Progenitor cell of endocrine pancreas (in vitro differentiated cells): Measurements from ENCODE around the gene MED6. TPM values are rescaled to one million over a fixed set of nuclear protein-coding genes. Genes with fewer than 3 reads are reported as not detected.

Experiments used
- DNase-seq: peaks from one replicate; pipeline ENCODE4 v3.0.0; 2021; ENCODE audit warnings: low spot score; ENCODE audit not compliant: unreplicated experiment
- H3K27ac Mint-ChIP-seq: 2 replicates; pipeline ENCODE4 v1.8.0; 2021; ENCODE audit warnings: mild to moderate bottlenecking, moderate library complexity, mixed read lengths
- H3K27me3 Mint-ChIP-seq: 2 replicates; pipeline ENCODE4 v1.8.0; 2021; ENCODE audit warnings: mixed read lengths
- H3K36me3 Mint-ChIP-seq: 2 replicates; pipeline ENCODE4 v1.8.0; 2022; ENCODE audit warnings: mixed read lengths; ENCODE audit not compliant: insufficient read depth
- H3K4me1 Mint-ChIP-seq: 2 replicates; pipeline ENCODE4 v1.8.0; 2021; ENCODE audit warnings: low read depth, mixed read lengths
- H3K4me3 Mint-ChIP-seq: 2 replicates; pipeline ENCODE4 v1.8.0; 2021; ENCODE audit warnings: low read depth, mild to moderate bottlenecking, moderate library complexity, mixed read lengths
- H3K9me3 Mint-ChIP-seq: 2 replicates; pipeline ENCODE4 v1.8.0; 2021; ENCODE audit warnings: low read depth, mixed read lengths
- total RNA-seq: library from RNA; stranded (reverse); gene quantifications from 2 replicates; pipeline ENCODE4 v1.2.1, GENCODE V29; 2021
- TF ChIP-seq, protein P1 (sequence below): fragments of 200-600 bp; sonication (generic); IDR thresholded peaks from one replicate; pipeline ENCODE4 v1.5.0; 2021; ENCODE audit warnings: antibody characterized with exemption, mild to moderate bottlenecking; ENCODE audit not compliant: unreplicated experiment

Gene MED6
- total RNA-seq, 1 donor from 2014 or later, result 47.1 TPM

DNA sequence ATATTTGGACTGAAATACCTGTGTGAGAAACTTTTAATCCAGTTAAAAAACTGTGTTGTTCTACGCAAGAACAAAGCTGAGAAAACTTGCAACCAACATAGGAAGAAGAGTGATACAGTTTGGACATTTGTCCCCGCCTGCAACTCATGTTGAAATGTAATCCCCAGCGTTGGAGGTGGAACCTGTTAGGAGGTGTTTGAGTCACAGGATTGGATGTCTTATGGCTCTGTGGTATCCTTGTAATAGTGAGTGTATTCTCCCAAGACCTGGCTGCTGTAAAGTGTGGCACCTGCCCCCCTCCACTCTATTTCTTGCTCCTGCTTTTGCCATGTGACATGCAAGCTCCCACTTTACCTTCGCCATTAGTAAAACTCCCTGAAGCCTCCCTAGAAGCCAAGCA, 37.0 kb downstream of the MED6 start:
- TF ChIP-seq, protein P1, sequence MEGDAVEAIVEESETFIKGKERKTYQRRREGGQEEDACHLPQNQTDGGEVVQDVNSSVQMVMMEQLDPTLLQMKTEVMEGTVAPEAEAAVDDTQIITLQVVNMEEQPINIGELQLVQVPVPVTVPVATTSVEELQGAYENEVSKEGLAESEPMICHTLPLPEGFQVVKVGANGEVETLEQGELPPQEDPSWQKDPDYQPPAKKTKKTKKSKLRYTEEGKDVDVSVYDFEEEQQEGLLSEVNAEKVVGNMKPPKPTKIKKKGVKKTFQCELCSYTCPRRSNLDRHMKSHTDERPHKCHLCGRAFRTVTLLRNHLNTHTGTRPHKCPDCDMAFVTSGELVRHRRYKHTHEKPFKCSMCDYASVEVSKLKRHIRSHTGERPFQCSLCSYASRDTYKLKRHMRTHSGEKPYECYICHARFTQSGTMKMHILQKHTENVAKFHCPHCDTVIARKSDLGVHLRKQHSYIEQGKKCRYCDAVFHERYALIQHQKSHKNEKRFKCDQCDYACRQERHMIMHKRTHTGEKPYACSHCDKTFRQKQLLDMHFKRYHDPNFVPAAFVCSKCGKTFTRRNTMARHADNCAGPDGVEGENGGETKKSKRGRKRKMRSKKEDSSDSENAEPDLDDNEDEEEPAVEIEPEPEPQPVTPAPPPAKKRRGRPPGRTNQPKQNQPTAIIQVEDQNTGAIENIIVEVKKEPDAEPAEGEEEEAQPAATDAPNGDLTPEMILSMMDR, result no peak
- H3K27me3 Mint-ChIP-seq, result no peaks in the 10 kb centered on the region
- no peak overlapping the region for H3K27ac Mint-ChIP-seq
- H3K4me1 Mint-ChIP-seq, result peaks cover 1% of the 10 kb centered on the region
- no peak overlapping the region for H3K4me3 Mint-ChIP-seq
- H3K36me3 Mint-ChIP-seq, result peaks cover 58% of the 10 kb centered on the region
- DNase-seq, result no peak
- H3K9me3 Mint-ChIP-seq, result peaks cover 46% of the 10 kb centered on the region

DNA sequence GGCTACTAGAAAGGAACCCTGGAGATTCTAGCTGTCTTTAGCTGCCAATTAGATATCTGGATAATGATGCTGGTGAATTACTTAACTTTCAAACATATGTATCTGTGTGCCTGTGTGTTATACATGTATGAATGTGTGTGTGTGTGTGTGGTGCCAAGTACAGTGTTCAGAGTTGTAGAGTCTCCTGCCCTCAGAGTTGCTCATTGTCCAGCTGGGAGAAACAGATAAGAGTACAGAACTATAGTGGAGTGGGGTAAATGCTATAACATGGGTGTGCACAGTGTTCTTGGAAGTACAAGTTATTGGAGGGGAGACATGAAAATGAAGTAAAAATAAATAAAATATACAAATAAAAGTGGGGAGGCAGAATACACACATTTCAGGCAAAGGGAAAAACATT, 42.1 kb downstream of the MED6 start:
- peaks cover 21% of the 10 kb centered on the region for H3K9me3 Mint-ChIP-seq
- peaks cover 35% of the 10 kb centered on the region for H3K36me3 Mint-ChIP-seq
- TF ChIP-seq, protein P1, result no peak
- H3K4me3 Mint-ChIP-seq, result no peak overlapping the region
- H3K27ac Mint-ChIP-seq, result no peak overlapping the region
- no peaks in the 10 kb centered on the region for H3K27me3 Mint-ChIP-seq
- DNase-seq, result no peak
- no peaks in the 10 kb centered on the region for H3K4me1 Mint-ChIP-seq

DNA sequence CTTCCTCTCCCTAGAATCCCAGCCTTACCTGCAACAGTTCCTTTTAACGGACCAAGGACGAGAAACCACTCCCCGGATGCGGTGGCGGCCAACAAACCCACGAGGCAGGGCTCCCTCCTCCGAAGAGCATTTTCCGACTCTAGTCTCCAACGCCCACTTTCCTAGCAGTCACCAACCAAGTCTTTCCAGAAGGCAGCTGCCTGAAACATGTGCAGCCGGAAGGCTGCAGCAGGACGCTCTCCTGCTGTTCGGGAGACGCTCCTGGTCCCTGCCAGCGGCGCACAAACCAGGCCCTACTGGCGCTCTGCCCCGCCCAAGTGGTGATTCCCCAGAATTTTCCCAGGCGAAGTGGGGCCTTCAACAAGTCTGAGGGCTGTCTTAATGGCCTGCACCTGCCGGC, 44.6 kb downstream of the MED6 start:
- DNase-seq, result no peak
- Mint-ChIP-seq H3K27me3 (no peaks in the 10 kb centered on the region), H3K36me3 (peaks cover 12% of the 10 kb centered on the region), H3K4me3 (no peak overlapping the region), H3K4me1 (no peaks in the 10 kb centered on the region), H3K9me3 (peaks cover 4% of the 10 kb centered on the region), H3K27ac (no peak overlapping the region)
- TF ChIP-seq, protein P1, result no peak

DNA sequence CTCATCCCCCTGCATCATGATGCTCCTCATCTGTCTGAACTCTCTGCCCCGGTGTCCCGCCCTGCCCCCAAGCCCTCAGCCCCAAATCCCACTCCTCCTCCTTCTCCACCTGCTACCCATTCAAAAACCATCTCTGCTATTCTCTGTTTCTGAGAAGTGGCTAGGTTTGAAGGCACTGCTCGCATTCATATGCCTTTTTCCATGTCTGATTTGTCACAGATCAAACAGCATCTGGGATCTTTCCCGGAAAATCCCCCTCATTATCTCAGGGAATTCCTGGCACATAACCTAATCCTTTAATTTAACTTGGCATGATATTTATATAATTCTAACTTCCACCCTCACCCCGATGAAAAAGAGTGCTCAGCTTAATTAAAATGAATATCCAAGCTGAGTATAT, 62.4 kb downstream of the MED6 start:
- peaks cover 36% of the 10 kb centered on the region for H3K36me3 Mint-ChIP-seq
- H3K4me3 Mint-ChIP-seq, result no peak overlapping the region
- H3K9me3 Mint-ChIP-seq, result peaks cover 35% of the 10 kb centered on the region

DNA sequence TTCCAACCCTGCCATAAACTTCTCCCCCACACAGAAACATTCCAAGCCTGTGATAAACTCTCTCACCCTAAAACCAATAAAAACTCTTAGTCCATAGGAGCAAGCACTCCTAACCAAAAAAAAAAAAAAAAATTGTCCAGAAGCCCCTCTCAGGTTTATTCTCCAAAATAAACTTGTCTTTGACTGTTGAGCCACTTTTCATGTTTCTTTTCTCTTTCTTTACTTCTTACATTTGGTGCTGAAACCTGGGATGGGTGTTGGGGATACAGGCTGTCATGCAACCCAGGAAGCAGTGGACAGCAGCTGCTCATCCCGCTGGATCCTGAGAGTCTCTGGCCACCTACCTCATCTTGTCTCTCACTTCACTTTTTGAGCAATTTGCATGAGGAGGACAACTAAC, 63.6 kb downstream of the MED6 start:
- Mint-ChIP-seq H3K4me1 (no peaks in the 10 kb centered on the region), H3K27me3 (no peaks in the 10 kb centered on the region), H3K4me3 (no peak overlapping the region), H3K9me3 (peaks cover 43% of the 10 kb centered on the region), H3K36me3 (peaks cover 45% of the 10 kb centered on the region), H3K27ac (no peak overlapping the region)
- TF ChIP-seq, protein P1, result no peak
- DNase-seq, result no peak

More for the DNA sequence above, 62.4 kb downstream of the MED6 start:
- TF ChIP-seq, protein P1, result no peak
- no peaks in the 10 kb centered on the region for H3K4me1 Mint-ChIP-seq
- no peak overlapping the region for H3K27ac Mint-ChIP-seq
- DNase-seq, result no peak
- no peaks in the 10 kb centered on the region for H3K27me3 Mint-ChIP-seq
